Thyroid gland (tissue), 4 donors: ENCODE measurements around the gene GPR83.
A peak's percentile ranks its signal among the peaks of the same experiment; 100 is the strongest.

Source experiments
- CTCF ChIP-seq, 6 experiments: fragments of 200-600 bp in 3 of 6; fragments of 450-650 bp in 3 of 6; sonication (generic) in 3 of 6; IDR thresholded peaks; one replicate each; pipeline ENCODE4 v1.5.1; 2016 to 2019; ENCODE audit warnings: antibody characterized with exemption in 6 of 6, mild to moderate bottlenecking in 2 of 6, inconsistent platforms in 1 of 6, moderate library complexity in 1 of 6
- POLR2A ChIP-seq, 2 donors: fragments of 450-650 bp; IDR thresholded peaks; one replicate each; pipeline ENCODE4 v1.6.1; 2017; ENCODE audit warnings: antibody characterized with exemption in 2 of 2, mild to moderate bottlenecking in 2 of 2, moderate library complexity in 1 of 2

- TF ChIP-seq POLR2A (IDR thresholded peaks at IDR 0.05) = peak in 1 of 2 donors; percentile 24
- peak in 4 of 6 experiments; percentile 20 to 51 (median 42) for TF ChIP-seq CTCF (IDR thresholded peaks at IDR 0.05)
These were observed 22.3 kb upstream of the GPR83 start for GRCh38 chr11:94423507-94423906.
